GM21786 (cell line): ENCODE measurements around the gene SAMD4A.
"Not testable (repeated sequence)": the region's sequence is repeated elsewhere in the genome, so short reads cannot be mapped to it uniquely, and the experiment has no call there.

Experiments
- ATAC-seq: cut with Tn5 transposase; IDR thresholded peaks from one replicate; pipeline ENCODE4 v1.9.1; 2021; ENCODE audit not compliant: unreplicated experiment

The SAMD4A gene

GRCh38 chr14:54719406-54719805, 152.5 kb downstream of the SAMD4A start:
- ATAC-seq, result no peak

- ATAC-seq, result no peak
These were observed 156.0 kb downstream of the SAMD4A start for GRCh38 chr14:54722791-54723432.

GRCh38 chr14:54724123-54724522, 157.2 kb downstream of the SAMD4A start:
- ATAC-seq, result no peak

- no peak for ATAC-seq
These were observed 157.9 kb downstream of the SAMD4A start for GRCh38 chr14:54724676-54725325.

GRCh38 chr14:54725998-54726397, 159.1 kb downstream of the SAMD4A start:
- ATAC-seq, result no peak

GRCh38 chr14:54727929-54728328, 161.0 kb downstream of the SAMD4A start:
- ATAC-seq, result no peak

GRCh38 chr14:54728700-54729527, 162.0 kb downstream of the SAMD4A start:
- ATAC-seq, result no peak

GRCh38 chr14:54730156-54730961, 163.4 kb downstream of the SAMD4A start:
- peak; percentile 97 for ATAC-seq

GRCh38 chr14:54734966-54735365, 168.0 kb downstream of the SAMD4A start:
- ATAC-seq, result no peak

GRCh38 chr14:54735424-54735823, 168.5 kb downstream of the SAMD4A start:
- no peak for ATAC-seq

GRCh38 chr14:54737132-54737711, 170.3 kb downstream of the SAMD4A start:
- no peak for ATAC-seq

- ATAC-seq, result no peak
These were observed 171.1 kb downstream of the SAMD4A start for GRCh38 chr14:54738009-54738408.

GRCh38 chr14:54739514-54739913, 172.6 kb downstream of the SAMD4A start:
- no peak for ATAC-seq

- ATAC-seq, result no peak
These were observed 175.8 kb downstream of the SAMD4A start for GRCh38 chr14:54742492-54743350.

GRCh38 chr14:54743382-54743781, 176.5 kb downstream of the SAMD4A start:
- no peak for ATAC-seq

GRCh38 chr14:54746019-54746418, 179.1 kb downstream of the SAMD4A start:
- ATAC-seq, result no peak

GRCh38 chr14:54747616-54748015, 180.7 kb downstream of the SAMD4A start:
- ATAC-seq, result no peak

- no peak for ATAC-seq
These were observed 182.3 kb downstream of the SAMD4A start for GRCh38 chr14:54749180-54749579.

- ATAC-seq, result no peak
These were observed 182.8 kb downstream of the SAMD4A start for GRCh38 chr14:54749727-54750126.

GRCh38 chr14:54752611-54753010, 185.7 kb downstream of the SAMD4A start:
- not testable (repeated sequence) for ATAC-seq
